HL-60 (cell line): ENCODE measurements around the gene GPC5.

ENCODE experiments used
- CTCF ChIP-seq: IDR thresholded peaks from one replicate; pipeline ENCODE4 v1.5.1; 2011; ENCODE audit warnings: low read length, control low read depth, inconsistent platforms; ENCODE audit not compliant: insufficient read depth
- GABPA ChIP-seq: IDR thresholded peaks from 2 replicates; pipeline ENCODE4 v1.6.1; 2012; ENCODE audit warnings: low read depth
- POLR2AphosphoS5 ChIP-seq: IDR thresholded peaks from 2 replicates; pipeline ENCODE4 v1.6.1; 2012; ENCODE audit warnings: low read depth
- REST ChIP-seq: IDR thresholded peaks from 2 replicates; pipeline ENCODE4 v1.6.1; 2012; ENCODE audit warnings: low read depth; ENCODE audit not compliant: insufficient replicate concordance

GRCh38 chr13:91534996-91535395 is 136.6 kb downstream of the GPC5 start:
- no peak for TF ChIP-seq CTCF
- no peak for TF ChIP-seq POLR2AphosphoS5
- no peak for TF ChIP-seq GABPA
- TF ChIP-seq REST, result no peak
